MM.1S (cell line): ENCODE results near the gene RNGTT.

Experiments
- DNase-seq: peaks from one replicate; pipeline ENCODE4 v3.0.0-alpha.2; 2015
- H2AFZ ChIP-seq: fragments of 300-600 bp; sonication (generic); 2 replicates; pipeline ENCODE4 v1.6.0; 2016; ENCODE audit warnings: antibody characterized with exemption, low read length
- H3F3A ChIP-seq: fragments of 300-600 bp; sonication (generic); 2 replicates; pipeline ENCODE4 v1.6.1; 2016; ENCODE audit warnings: mild to moderate bottlenecking, antibody characterized with exemption, low read length, moderate library complexity, mixed read lengths; ENCODE audit not compliant: insufficient read depth
- H3K27ac ChIP-seq: fragments of 300-600 bp; sonication (generic); 2 replicates; pipeline ENCODE4 v1.5.1; 2016; ENCODE audit warnings: mild to moderate bottlenecking, low read length
- H3K27me3 ChIP-seq: fragments of 300-600 bp; sonication (generic); replicated peaks from 2 replicates; pipeline ENCODE4 v1.6.0; 2016; ENCODE audit warnings: low read length; ENCODE audit not compliant: insufficient read depth
- H3K36me3 ChIP-seq: fragments of 300-600 bp; sonication (generic); replicated peaks from 2 replicates; pipeline ENCODE4 v1.6.1; 2016; ENCODE audit warnings: mild to moderate bottlenecking, low read length, mixed read lengths; ENCODE audit not compliant: insufficient read depth
- H3K4me1 ChIP-seq: fragments of 300-600 bp; sonication (generic); 2 replicates; pipeline ENCODE4 v1.6.1; 2016; ENCODE audit warnings: low read length, mixed read lengths
- H3K4me2 ChIP-seq: fragments of 300-600 bp; sonication (generic); 2 replicates; pipeline ENCODE4 v1.6.0; 2016; ENCODE audit warnings: low read depth, low read length
- H3K4me3 ChIP-seq: fragments of 300-600 bp; sonication (generic); 2 replicates; pipeline ENCODE4 v1.5.1; 2016; ENCODE audit warnings: low read length, mixed read lengths
- H3K79me2 ChIP-seq: fragments of 300-600 bp; sonication (generic); 2 replicates; pipeline ENCODE4 v1.6.1; 2016; ENCODE audit warnings: mixed run types, low read length, mixed read lengths
- H3K9ac ChIP-seq: fragments of 300-600 bp; sonication (generic); 2 replicates; pipeline ENCODE4 v1.6.1; 2016; ENCODE audit warnings: low read length, mixed read lengths
- H3K9me2 ChIP-seq: fragments of 300-600 bp; sonication (generic); replicated peaks from 2 replicates; pipeline ENCODE4 v1.6.1; 2016; ENCODE audit warnings: mild to moderate bottlenecking, low read length, mixed read lengths; ENCODE audit not compliant: insufficient read depth
- H3K9me3 ChIP-seq: fragments of 300-600 bp; sonication (generic); replicated peaks from 2 replicates; pipeline ENCODE4 v1.6.1; 2016; ENCODE audit warnings: mild to moderate bottlenecking, low read length, mixed read lengths; ENCODE audit not compliant: insufficient read depth
- H4K20me1 ChIP-seq: fragments of 300-600 bp; sonication (generic); 2 replicates; pipeline ENCODE4 v1.6.1; 2016; ENCODE audit warnings: mild to moderate bottlenecking, low read length, moderate library complexity, mixed read lengths; ENCODE audit not compliant: insufficient read depth
- CTCF ChIP-seq: fragments of 300-600 bp; sonication (generic); IDR thresholded peaks from 2 replicates; pipeline ENCODE4 v1.5.1; 2016; ENCODE audit warnings: antibody characterized with exemption, low read length, mixed read lengths
- EZH2 ChIP-seq: fragments of 300-600 bp; sonication (generic); optimal IDR thresholded peaks from 2 replicates; pipeline ENCODE3; 2017; ENCODE audit warnings: low read depth, mild to moderate bottlenecking, antibody characterized with exemption, low read length, mixed read lengths
- EZH2phosphoT487 ChIP-seq: fragments of 300-600 bp; sonication (generic); IDR thresholded peaks from 2 replicates; pipeline ENCODE4 v1.6.1; 2018; ENCODE audit warnings: antibody characterized with exemption, low read length

RNGTT gene

DNA sequence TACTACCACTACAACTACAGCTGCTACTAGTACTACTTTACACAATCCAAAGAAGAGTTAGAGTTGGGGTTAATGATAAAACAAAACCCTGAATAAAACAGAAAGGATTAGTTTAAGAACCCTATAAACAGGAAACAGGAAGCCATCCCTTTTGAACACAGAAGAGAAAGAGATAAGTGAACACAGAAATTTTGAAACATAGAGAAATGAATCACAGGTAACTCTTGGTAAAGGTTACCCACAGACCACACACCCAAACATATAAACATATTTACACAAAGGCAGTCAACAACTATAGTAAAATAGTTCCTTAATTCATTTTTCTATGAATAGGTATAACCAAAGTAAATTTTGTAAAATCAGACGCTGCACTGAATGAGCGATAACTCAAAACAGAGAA, 98.1 kb downstream of the RNGTT start:
- Histone ChIP-seq H3K4me1 (no peaks in the 10 kb centered on the region), H3K27me3 (no peaks in the 10 kb centered on the region), H3K4me2 (no peak overlapping the region), H3K9me2 (no peaks in the 10 kb centered on the region), H3K36me3 (peaks cover 2% of the 10 kb centered on the region; the same call in 1 of the 2 replicates), H3K9ac (no peak overlapping the region), H3K4me3 (no peak overlapping the region), H3F3A (no peaks in the 10 kb centered on the region), H2AFZ (no peak overlapping the region), H4K20me1 (no peaks in the 10 kb centered on the region), H3K27ac (no peak overlapping the region), H3K79me2 (0 out of 2 replicates have a peak, but pooled peaks cover 5% of the 10 kb centered on the region), H3K9me3 (no peaks in the 10 kb centered on the region)
- no peak for DNase-seq
- no peak for TF ChIP-seq EZH2phosphoT487
- no peak for TF ChIP-seq CTCF
- no peak for TF ChIP-seq EZH2

- Histone ChIP-seq H2AFZ (no peak overlapping the region), H3K27ac (no peak overlapping the region), H3K9me2 (no peaks in the 10 kb centered on the region), H3K4me1 (no peaks in the 10 kb centered on the region), H3K36me3 (peaks cover 2% of the 10 kb centered on the region; the same call in 1 of the 2 replicates), H3K4me2 (no peak overlapping the region), H4K20me1 (no peaks in the 10 kb centered on the region), H3F3A (no peaks in the 10 kb centered on the region), H3K9ac (no peak overlapping the region), H3K79me2 (no peaks in the 10 kb centered on the region), H3K9me3 (no peaks in the 10 kb centered on the region), H3K4me3 (no peak overlapping the region), H3K27me3 (no peaks in the 10 kb centered on the region)
- TF ChIP-seq CTCF (no peak), EZH2 (no peak), EZH2phosphoT487 (no peak)
- no peak for DNase-seq
These were observed 98.9 kb downstream of the RNGTT start for GRCh38 chr6:88864359-88865054.

- no peak overlapping the region for H3K27ac ChIP-seq
- TF ChIP-seq EZH2phosphoT487: no peak
- TF ChIP-seq EZH2: no peak
- H3K9ac ChIP-seq: no peak overlapping the region
- no peak overlapping the region for H2AFZ ChIP-seq
- H3K4me1 ChIP-seq: no peaks in the 10 kb centered on the region
- H3K9me2 ChIP-seq: no peaks in the 10 kb centered on the region
- H3K4me2 ChIP-seq: no peak overlapping the region
- H3K9me3 ChIP-seq: no peaks in the 10 kb centered on the region
- H3K79me2 ChIP-seq: no peaks in the 10 kb centered on the region
- no peak overlapping the region for H3K4me3 ChIP-seq
- H3K36me3 ChIP-seq: peaks cover 2% of the 10 kb centered on the region; the same call in 1 of the 2 replicates
- DNase-seq: no peak
- H3F3A ChIP-seq: no peaks in the 10 kb centered on the region
- H3K27me3 ChIP-seq: no peaks in the 10 kb centered on the region
- H4K20me1 ChIP-seq: no peaks in the 10 kb centered on the region
These were observed 103.1 kb downstream of the RNGTT start for GRCh38 chr6:88860310-88860709.

GRCh38 chr6:88858455-88858854, 105.0 kb downstream of the RNGTT start:
- no peaks in the 10 kb centered on the region for H4K20me1 ChIP-seq
- H3K9me2 ChIP-seq: no peaks in the 10 kb centered on the region
- H3K4me2 ChIP-seq: no peak overlapping the region
- no peaks in the 10 kb centered on the region for H3K36me3 ChIP-seq
- no peak overlapping the region for H3K4me3 ChIP-seq
- no peak overlapping the region for H2AFZ ChIP-seq
- no peak overlapping the region for H3K27ac ChIP-seq
- H3K27me3 ChIP-seq: no peaks in the 10 kb centered on the region
- H3K9me3 ChIP-seq: no peaks in the 10 kb centered on the region
- H3F3A ChIP-seq: no peaks in the 10 kb centered on the region
- no peak for TF ChIP-seq CTCF
- TF ChIP-seq EZH2: no peak
- TF ChIP-seq EZH2phosphoT487: no peak
- no peak for DNase-seq
- no peak overlapping the region for H3K9ac ChIP-seq
- H3K4me1 ChIP-seq: no peaks in the 10 kb centered on the region
- no peaks in the 10 kb centered on the region for H3K79me2 ChIP-seq
